Activated naive CD4-positive, alpha-beta T cell treated with anti-CD3 and anti-CD28 coated beads, Interleukin-2, amount 10 ng/mL, durations not matched to agents 7 days and 5 days (primary cell): ENCODE measurements around the gene RIMKLB.

Source experiments
- CTCF ChIA-PET: fragments of 350-600 bp; sonication (Branson Sonifier 250); formaldehyde crosslinking; loops from one replicate; lab custom pipeline; 2021; ENCODE audit warnings: antibody characterized with exemption; lab: Charles Lee
- DNase-seq: peaks from one replicate; pipeline ENCODE4 v3.0.0-alpha.2; 2020
- H3K27ac Mint-ChIP-seq: one replicate; pipeline ENCODE4 v1.8.0; 2021; ENCODE audit warnings: mild to moderate bottlenecking, moderate library complexity, mixed read lengths
- H3K27me3 Mint-ChIP-seq: one replicate; pipeline ENCODE4 v1.8.0; 2021; ENCODE audit warnings: mild to moderate bottlenecking, mixed read lengths
- H3K36me3 Mint-ChIP-seq: one replicate; pipeline ENCODE4 v1.8.0; 2021; ENCODE audit warnings: mixed read lengths
- H3K4me1 Mint-ChIP-seq: one replicate; pipeline ENCODE4 v1.8.0; 2021; ENCODE audit warnings: mixed read lengths
- H3K4me3 Mint-ChIP-seq: one replicate; pipeline ENCODE4 v1.8.0; 2021; ENCODE audit warnings: mild to moderate bottlenecking, moderate library complexity, mixed read lengths
- H3K9me3 Mint-ChIP-seq: one replicate; pipeline ENCODE4 v1.8.0; 2021; ENCODE audit warnings: mixed read lengths

RIMKLB gene

DNA sequence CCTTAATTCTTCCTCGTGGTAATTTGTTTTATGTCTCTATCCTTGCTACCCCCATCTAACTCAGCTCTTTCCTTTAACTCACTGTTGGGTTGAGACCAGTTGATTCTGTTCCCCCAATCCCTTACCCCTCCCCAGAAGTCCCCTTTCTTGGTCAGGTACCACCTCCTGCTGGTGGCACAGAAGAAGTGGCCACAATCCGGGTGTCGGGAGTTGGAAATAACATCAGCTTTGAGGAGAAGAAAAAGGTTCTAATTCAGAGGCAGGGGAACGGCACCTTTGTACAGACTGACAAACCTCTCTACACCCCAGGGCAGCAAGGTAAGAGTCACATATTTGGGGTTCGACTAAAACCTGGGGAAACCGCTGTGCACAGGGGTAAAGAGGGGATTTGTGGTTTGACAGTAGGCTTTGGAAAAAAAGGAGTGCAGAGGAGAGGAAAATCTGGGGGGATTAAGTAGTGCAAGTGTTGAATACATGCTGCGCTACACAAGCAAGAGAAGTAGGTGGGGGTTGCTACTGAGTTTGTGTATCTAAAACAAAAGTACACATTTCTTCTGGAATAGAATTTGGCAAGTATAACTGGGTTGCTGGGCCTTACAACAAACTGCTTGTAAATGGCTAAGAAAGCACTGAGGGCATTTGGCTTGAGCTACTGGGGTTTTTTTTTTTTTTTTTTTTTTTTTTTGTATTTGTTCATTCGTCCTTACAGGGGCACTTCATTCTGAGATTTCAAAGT, 125.9 kb downstream of the RIMKLB start:
- H3K4me3 Mint-ChIP-seq = no peak overlapping the region
- no peaks in the 10 kb centered on the region for H3K9me3 Mint-ChIP-seq
- H3K27ac Mint-ChIP-seq = no peak overlapping the region
- DNase-seq = no peak
- H3K27me3 Mint-ChIP-seq = peaks cover 24% of the 10 kb centered on the region
- no peaks in the 10 kb centered on the region for H3K36me3 Mint-ChIP-seq
- H3K4me1 Mint-ChIP-seq = no peaks in the 10 kb centered on the region
- CTCF ChIA-PET = interaction anchor here (1.6 kb wide), 1 partner anchor 67 kb away, joined by 4 read pairs; no protein-coding TSS in a partner anchor

DNA sequence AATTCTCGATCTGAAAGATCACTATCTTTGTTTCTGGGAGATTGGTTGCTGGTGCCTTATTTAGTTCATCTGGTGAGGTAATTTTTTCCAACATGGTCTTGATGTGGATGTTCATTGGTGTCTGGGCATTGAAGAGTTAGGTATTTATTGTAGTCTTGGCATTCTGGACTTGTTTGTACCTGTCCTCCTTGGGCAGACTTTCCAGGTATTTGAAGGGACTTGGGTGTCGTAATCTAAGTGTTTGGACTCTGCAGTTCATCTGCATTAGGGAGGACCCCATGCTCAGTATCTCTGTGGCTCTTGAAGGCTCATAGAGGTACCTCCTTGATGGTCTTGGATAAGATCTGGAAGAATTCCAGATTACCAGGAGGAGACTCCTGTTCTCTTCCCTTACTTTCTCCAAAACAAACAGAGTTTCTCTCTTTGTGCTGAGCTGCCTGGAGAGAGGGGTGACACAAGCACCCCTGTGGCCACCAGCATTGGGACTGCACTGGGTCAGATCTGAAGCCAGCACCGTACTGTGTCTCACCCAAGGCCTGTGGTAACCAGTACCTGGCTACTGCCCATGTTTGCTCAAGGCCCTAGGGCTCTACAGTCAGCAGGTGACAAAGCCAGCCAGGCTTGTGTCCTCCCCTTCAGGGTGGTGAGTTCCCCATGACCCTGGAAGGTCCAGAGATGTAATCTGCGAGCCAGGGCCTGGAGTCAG, 129.9 kb downstream of the RIMKLB start:
- DNase-seq = no peak
- Mint-ChIP-seq H3K9me3 (no peaks in the 10 kb centered on the region), H3K4me3 (no peak overlapping the region), H3K36me3 (no peaks in the 10 kb centered on the region), H3K4me1 (no peaks in the 10 kb centered on the region), H3K27ac (no peak overlapping the region), H3K27me3 (peaks cover 24% of the 10 kb centered on the region)
- CTCF ChIA-PET = no interaction called here

DNA sequence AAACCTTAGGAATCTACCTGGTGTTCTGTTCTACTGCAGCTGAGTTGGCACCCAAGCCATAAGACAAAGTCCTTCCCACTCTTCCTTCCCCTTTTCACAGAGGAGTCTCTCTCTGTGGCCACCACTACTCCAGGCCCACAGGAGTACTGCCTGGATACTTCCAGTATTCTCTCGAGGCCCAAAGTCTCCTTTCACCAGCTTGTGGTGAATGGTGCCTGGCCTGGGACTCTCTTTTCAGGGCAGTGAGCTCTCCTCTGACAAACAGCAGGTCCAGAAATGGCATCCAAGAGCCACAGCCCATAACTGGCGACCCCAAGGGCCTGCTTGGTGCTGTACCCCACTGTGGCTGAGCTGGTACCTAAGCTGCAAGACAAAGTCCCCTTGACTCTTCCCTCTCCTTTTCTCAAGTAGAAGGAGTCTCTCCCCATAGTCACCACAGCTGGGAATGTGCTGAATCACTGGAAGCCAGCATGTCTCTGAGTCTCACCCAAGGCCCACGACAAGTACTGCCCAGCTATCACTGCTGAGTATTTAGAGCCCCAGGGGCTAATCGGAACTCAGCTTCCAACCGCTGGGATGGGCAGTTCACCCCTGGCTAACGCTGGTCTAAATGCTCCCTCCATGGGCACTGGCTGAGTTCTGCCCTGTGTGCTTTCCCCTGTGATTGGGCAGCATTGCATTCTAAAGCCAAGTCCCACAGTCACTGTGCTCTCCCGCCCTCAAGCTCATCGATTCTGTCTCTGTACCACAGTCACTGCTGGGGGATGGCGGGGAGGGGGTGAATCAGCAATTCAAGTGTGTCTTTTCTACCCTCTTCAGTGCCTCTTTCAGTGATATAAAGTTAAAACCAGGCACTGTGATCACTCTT, 130.7 kb downstream of the RIMKLB start:
- Mint-ChIP-seq H3K9me3 (no peaks in the 10 kb centered on the region), H3K27ac (no peak overlapping the region), H3K27me3 (peaks cover 23% of the 10 kb centered on the region), H3K4me3 (no peak overlapping the region), H3K4me1 (no peaks in the 10 kb centered on the region), H3K36me3 (no peaks in the 10 kb centered on the region)
- DNase-seq = no peak
- CTCF ChIA-PET = no interaction called here

DNA sequence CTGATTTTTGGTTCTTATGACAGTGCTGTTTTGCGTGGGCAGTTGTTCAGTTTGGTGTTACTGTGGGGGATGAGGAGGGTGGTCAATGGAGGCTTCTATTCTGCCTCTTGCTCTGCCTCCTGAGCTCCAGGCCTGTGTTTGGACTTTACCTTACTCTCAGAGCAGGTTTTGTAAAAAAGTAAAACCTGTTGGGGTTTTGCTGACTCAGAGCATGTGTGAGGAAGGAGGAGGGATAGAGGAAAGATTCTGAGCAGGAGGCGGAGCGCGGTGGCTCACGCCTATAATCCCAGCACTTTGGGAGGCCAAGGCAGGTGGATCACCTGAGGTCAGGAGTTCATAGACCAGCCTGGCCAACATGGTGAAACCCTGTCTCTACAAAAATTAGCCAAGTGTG, 131.3 kb downstream of the RIMKLB start:
- H3K4me3 Mint-ChIP-seq = no peak overlapping the region
- H3K4me1 Mint-ChIP-seq = no peaks in the 10 kb centered on the region
- DNase-seq = no peak
- peaks cover 18% of the 10 kb centered on the region for H3K27me3 Mint-ChIP-seq
- no peaks in the 10 kb centered on the region for H3K36me3 Mint-ChIP-seq
- no peak overlapping the region for H3K27ac Mint-ChIP-seq
- CTCF ChIA-PET = no interaction called here
- H3K9me3 Mint-ChIP-seq = no peaks in the 10 kb centered on the region

DNA sequence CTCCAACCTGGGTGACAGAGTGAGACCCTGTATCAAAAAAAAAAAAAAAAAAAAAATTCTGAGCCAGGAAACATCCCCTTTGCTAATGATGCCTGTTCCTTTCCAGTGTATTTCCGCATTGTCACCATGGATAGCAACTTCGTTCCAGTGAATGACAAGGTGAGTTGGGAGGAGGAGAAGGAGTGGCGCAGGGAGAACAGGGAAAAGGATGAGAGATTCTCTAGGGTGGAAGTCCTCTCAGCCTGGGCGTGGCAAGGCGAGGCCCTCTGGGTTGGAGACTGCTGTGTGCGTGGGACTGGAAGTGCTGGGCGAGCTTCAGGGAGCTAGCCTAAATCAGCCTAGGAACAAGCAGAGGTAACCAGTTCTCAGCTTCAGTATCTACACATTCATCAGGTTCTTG, 131.8 kb downstream of the RIMKLB start:
- Mint-ChIP-seq H3K4me1 (no peaks in the 10 kb centered on the region), H3K27me3 (peaks cover 20% of the 10 kb centered on the region), H3K9me3 (no peaks in the 10 kb centered on the region), H3K36me3 (no peaks in the 10 kb centered on the region), H3K27ac (no peak overlapping the region), H3K4me3 (no peak overlapping the region)
- DNase-seq = no peak
- CTCF ChIA-PET = no interaction called here

DNA sequence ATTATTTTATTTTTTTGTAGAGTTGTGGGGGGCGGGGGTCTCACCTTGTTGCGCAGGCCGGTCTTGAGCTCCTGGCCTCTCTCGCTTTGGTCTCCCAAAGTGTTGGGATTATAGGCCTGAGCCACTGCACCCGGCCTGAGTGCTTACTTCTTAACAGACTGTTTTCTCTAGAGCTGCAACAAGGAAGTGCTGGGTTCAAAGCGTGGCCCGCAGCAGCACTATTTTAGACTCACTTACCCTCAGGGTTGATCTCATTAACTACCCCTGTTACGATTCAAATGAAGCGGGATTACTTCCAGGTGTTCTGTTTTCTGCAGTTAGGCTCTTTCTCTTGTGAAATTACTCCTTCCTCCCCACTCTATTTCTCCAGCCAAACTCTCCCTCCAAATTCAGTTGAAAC, 133.3 kb downstream of the RIMKLB start:
- Mint-ChIP-seq H3K4me1 (no peaks in the 10 kb centered on the region), H3K4me3 (no peak overlapping the region), H3K9me3 (no peaks in the 10 kb centered on the region), H3K36me3 (no peaks in the 10 kb centered on the region), H3K27me3 (peaks cover 23% of the 10 kb centered on the region), H3K27ac (no peak overlapping the region)
- CTCF ChIA-PET = interaction anchor here (1.3 kb wide), 1 partner anchor 29 kb away, joined by 5 read pairs; no protein-coding TSS in a partner anchor
- DNase-seq = no peak

DNA sequence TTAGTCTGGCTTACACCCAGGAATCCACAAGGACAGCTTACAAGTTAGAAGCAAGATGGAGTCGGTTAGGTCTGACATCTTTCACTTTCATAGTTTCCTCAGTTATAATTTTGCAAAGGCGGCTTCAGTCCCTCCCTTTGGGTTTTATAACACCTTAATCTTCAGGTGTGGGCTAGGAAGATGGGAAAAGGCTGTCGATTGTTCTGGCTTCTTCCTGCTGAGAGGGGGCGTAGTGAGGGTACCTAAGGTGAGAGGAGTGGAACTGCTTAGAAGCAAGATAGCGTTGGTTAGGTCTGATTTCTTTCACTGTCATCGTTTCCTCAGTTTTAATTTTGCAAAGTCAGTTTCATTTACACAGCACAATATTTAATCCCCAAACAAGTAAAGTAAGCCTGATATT, 134.7 kb downstream of the RIMKLB start:
- Mint-ChIP-seq H3K9me3 (no peaks in the 10 kb centered on the region), H3K4me1 (no peaks in the 10 kb centered on the region), H3K27me3 (peaks cover 14% of the 10 kb centered on the region), H3K27ac (no peak overlapping the region), H3K4me3 (no peak overlapping the region), H3K36me3 (no peaks in the 10 kb centered on the region)
- CTCF ChIA-PET = interaction anchor here (0.7 kb wide), 1 partner anchor 42 kb away, joined by 3 read pairs; no protein-coding TSS in a partner anchor
- no peak for DNase-seq
